ENCODE measurements around the gene DNAJC25.

DNAJC25 gene

GRCh38 chr9:111674319-111674718 is 43.2 kb downstream of the DNAJC25 start:
- no peak for DNase-seq

DNA sequence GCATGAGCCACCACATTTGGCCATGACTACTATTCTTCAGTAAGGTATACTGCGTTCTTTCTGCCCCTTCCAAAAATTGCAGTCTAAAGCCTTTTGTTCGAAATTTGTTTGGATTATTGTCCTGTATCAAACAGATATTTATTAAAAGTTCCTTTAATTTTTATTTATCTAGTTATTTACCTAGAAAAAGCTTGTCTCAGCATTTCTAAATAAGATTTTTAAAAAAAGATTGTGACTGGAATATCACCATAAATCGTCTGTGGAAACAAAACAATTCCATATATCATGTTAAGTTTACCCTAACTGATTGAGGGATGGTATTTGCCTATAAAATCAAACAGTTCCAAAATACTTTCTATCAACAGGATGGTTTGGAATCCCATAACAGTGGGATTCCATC is 45.0 kb downstream of the DNAJC25 start:
- no peak for DNase-seq

- DNase-seq, result no peak
These were observed 47.2 kb downstream of the DNAJC25 start for GRCh38 chr9:111678293-111678692.

- no peak for DNase-seq
These were observed 48.1 kb downstream of the DNAJC25 start for GRCh38 chr9:111679199-111679598.

- no peak for DNase-seq
These were observed 52.3 kb downstream of the DNAJC25 start for GRCh38 chr9:111683392-111683791.

DNA sequence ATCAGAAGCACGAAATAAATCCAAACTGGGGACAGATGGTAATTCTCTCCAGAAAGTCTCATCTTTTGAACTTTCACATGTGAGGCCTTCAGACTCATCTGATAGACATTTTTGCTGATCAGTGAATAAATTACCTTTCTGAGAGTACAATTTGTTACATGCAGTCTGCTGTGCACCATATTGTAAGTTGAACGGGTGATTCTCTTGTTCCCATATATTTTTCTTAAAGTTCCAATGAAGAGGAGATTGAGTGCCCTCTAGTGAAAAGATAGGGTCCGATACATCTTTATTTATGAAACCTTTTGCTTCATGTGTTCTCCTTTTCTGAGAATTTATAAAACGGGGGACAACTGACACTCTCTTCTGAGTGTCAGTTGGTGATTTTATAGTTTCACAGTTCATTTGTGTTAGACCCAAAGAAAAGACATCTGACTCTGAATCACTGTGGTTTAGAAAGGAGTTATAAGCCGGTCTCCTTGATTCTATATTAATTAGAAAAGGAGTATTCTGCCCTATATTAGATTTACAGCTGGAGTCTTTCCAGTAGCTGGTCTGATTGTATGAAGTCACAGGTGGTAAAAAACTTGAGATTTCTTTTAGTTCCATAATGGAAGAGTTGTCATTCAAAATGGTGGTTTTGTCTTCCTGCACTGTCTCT is 60.7 kb downstream of the DNAJC25 start:
- no peak for DNase-seq

GRCh38 chr9:111696796-111697195 is 65.7 kb downstream of the DNAJC25 start:
- DNase-seq, result no peak

GRCh38 chr9:111700776-111701175 is 69.6 kb downstream of the DNAJC25 start:
- DNase-seq, result no peak
